RWPE1 (cell line): ENCODE measurements around the gene UPK1B.
"Not testable (repeated sequence)": the region's sequence is repeated elsewhere in the genome, so short reads cannot be mapped to it uniquely, and the experiment has no call there.

Experiments used
- CTCF ChIA-PET: fragments of 350-600 bp; sonication (Branson Sonifier 250); formaldehyde crosslinking; extraction: SDS; loops from one replicate; lab custom pipeline; 2021; lab: Yijun Ruan, JAX
- POLR2A ChIA-PET: fragments of 400-600 bp; formaldehyde crosslinking; extraction: SDS; loops from one replicate; lab custom pipeline; 2020; ENCODE audit warnings: antibody characterized with exemption; ENCODE audit not compliant: low non-redundant PET; lab: Yijun Ruan, JAX
- DNase-seq: peaks from one replicate; pipeline ENCODE4 v3.0.0; 2012; ENCODE audit warnings: low spot score
- H3K27ac ChIP-seq: fragments of 450-650 bp; 2 replicates; pipeline ENCODE4 v1.5.1; 2017
- TF ChIP-seq, protein P1 (sequence below): fragments of 450-650 bp; conservative IDR thresholded peaks from 2 replicates; pipeline ENCODE4 v1.5.1; 2017; ENCODE audit warnings: low read depth, mild to moderate bottlenecking

The UPK1B gene

GRCh38 chr3:119173325-119173724, at the start of gene UPK1B:
TSS of gene UPK1B (plus strand) at chr3:119173598. CDS start at chr3:119186742, 13,144 bp downstream.
- POLR2A ChIA-PET, result no interaction called here
- H3K27ac ChIP-seq, result no peak within 1 kb of the TSS
- TF ChIP-seq, protein P1, sequence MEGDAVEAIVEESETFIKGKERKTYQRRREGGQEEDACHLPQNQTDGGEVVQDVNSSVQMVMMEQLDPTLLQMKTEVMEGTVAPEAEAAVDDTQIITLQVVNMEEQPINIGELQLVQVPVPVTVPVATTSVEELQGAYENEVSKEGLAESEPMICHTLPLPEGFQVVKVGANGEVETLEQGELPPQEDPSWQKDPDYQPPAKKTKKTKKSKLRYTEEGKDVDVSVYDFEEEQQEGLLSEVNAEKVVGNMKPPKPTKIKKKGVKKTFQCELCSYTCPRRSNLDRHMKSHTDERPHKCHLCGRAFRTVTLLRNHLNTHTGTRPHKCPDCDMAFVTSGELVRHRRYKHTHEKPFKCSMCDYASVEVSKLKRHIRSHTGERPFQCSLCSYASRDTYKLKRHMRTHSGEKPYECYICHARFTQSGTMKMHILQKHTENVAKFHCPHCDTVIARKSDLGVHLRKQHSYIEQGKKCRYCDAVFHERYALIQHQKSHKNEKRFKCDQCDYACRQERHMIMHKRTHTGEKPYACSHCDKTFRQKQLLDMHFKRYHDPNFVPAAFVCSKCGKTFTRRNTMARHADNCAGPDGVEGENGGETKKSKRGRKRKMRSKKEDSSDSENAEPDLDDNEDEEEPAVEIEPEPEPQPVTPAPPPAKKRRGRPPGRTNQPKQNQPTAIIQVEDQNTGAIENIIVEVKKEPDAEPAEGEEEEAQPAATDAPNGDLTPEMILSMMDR, result no peak
- CTCF ChIA-PET, result interaction anchor here (0.6 kb wide), 1 partner anchor 277 kb away, joined by 3 read pairs; no protein-coding TSS in a partner anchor
- no peak for DNase-seq

- DNase-seq, result no peak
- POLR2A ChIA-PET, result no interaction called here
- H3K27ac ChIP-seq, result no peak overlapping the region
- TF ChIP-seq, protein P1, result no peak
- CTCF ChIA-PET, result no interaction called here
Observed at GRCh38 chr3:119125342-119125741, 48.1 kb upstream of the UPK1B start.

- TF ChIP-seq, protein P1, result no peak
- no peak for DNase-seq
Observed at GRCh38 chr3:119125742-119126504, 47.5 kb upstream of the UPK1B start.

DNA sequence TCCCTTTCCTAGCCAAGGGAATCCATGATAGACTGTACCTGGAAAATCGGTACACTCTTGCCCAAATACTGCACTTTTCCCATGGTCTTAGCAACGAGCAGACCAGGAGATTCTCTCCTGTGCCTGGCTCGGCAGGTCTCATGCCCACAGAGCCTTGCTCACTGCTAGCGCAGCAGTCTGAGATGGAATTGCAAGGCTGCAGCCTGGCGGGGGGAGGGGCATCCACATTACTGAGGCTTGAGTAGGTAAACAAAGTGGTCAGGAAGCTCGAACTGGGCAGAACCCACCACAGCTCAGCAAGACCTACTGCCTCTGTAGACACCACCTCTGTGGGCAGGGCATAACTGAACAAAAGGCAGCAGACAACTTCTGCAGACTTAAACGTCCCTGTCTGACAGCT, 43.1 kb upstream of the UPK1B start:
- H3K27ac ChIP-seq, POLR2A ChIA-PET: not testable (repeated sequence)
- CTCF ChIA-PET, result interaction anchor here (0.7 kb wide), 1 partner anchor 11 kb away, joined by 3 read pairs; no protein-coding TSS in a partner anchor

More at GRCh38 chr3:119125742-119126504, 47.5 kb upstream of the UPK1B start:
- ChIA-PET POLR2A (no interaction called here), CTCF (no interaction called here)
- H3K27ac ChIP-seq, result no peak overlapping the region

DNA sequence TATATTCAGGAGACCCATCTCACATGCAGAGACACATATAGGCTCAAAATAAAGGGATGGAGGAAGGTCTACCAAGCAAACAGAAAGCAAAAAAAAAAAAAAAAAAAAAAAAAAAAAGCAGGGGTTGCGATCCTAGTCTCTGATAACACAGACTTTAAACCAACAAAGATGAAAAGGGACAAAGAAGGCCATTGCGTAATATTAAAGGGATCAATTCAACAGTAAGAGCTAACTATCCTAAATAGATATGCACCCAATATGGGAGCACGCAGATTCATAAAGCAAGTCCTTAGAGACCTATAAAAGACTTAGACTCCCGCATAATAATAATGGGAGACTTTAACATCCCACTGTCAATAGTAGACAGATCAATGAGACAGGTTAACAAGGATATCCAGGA, 41.1 kb upstream of the UPK1B start:
- DNase-seq, POLR2A ChIA-PET, H3K27ac ChIP-seq, CTCF ChIA-PET: not testable (repeated sequence)

More for the DNA sequence above, 43.1 kb upstream of the UPK1B start:
- DNase-seq, result not testable (repeated sequence)

- POLR2A ChIA-PET, CTCF ChIA-PET: not testable (repeated sequence)
Observed at GRCh38 chr3:119139360-119139759, 34.0 kb upstream of the UPK1B start.

DNA sequence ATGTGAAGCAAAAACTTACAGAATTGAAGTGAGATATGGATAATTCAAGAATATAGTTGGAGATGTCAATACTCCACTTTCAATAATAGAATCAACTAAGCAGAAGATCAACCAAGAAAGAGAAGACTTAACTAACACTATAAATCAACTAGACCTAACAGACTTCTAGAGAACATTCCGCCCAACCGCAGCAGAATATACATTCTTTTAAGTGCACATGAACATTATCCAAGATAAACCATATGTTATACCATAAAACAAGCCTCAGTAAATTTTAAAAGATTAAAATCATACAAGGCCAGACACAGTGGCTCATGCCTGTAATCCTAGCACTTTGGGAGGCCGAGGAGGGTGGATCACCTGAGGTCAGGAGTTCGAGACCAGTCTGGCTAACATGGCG, 32.9 kb upstream of the UPK1B start:
- DNase-seq, result no peak
- ChIA-PET CTCF (no interaction called here), POLR2A (no interaction called here)
- TF ChIP-seq, protein P1, result no peak
- H3K27ac ChIP-seq, result no peak overlapping the region

More at GRCh38 chr3:119139360-119139759, 34.0 kb upstream of the UPK1B start:
- not testable (repeated sequence) for DNase-seq, H3K27ac ChIP-seq

DNA sequence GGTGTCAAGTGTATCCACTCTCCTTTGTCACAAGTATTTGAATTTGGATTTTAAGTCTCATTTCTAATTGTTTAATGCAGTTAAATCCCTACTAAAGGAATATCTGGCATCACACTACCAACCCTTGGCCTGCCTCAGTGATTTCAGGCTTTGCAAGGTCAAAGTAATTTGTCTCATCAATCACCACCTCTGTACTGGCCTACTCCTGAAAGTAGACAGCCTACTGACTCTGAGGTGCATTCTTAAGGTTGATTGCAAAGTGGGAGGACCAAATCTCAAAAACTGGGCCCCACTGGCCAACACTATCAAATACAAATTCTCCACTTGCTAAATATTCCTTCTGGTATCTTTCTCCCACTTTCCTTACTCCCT, 28.3 kb upstream of the UPK1B start:
- CTCF ChIA-PET, result no interaction called here
- POLR2A ChIA-PET, result no interaction called here
- DNase-seq, result no peak
- no peak overlapping the region for H3K27ac ChIP-seq
- TF ChIP-seq, protein P1, result no peak
